Left ventricle myocardium inferior (tissue), 1 donor: Measurements from ENCODE around the gene PRIM2. TPM values are rescaled to one million over a fixed set of nuclear protein-coding genes. Genes with fewer than 3 reads are reported as not detected.

Experiments
- DNase-seq: peaks from one replicate; pipeline ENCODE4 v3.0.0-alpha.2; 2020
- H3K27ac ChIP-seq: fragments of 200-600 bp; replicated peaks from 2 replicates; pipeline ENCODE4 v1.8.0; 2021
- H3K27me3 ChIP-seq: fragments of 200-600 bp; 2 replicates; pipeline ENCODE4 v1.8.0; 2021; ENCODE audit warnings: low read depth
- H3K36me3 ChIP-seq: fragments of 200-600 bp; 2 replicates; pipeline ENCODE4 v1.8.0; 2021
- H3K4me1 ChIP-seq: fragments of 200-600 bp; 2 replicates; pipeline ENCODE4 v1.8.0; 2021
- H3K4me3 ChIP-seq: fragments of 200-600 bp; 2 replicates; pipeline ENCODE4 v1.8.0; 2021; ENCODE audit warnings: mild to moderate bottlenecking, moderate library complexity
- H3K9me3 ChIP-seq: fragments of 200-600 bp; replicated peaks from 2 replicates; pipeline ENCODE4 v1.8.0; 2021
- intact Hi-C: fragments of 100-400 bp; cut with micrococcal nuclease; formaldehyde crosslinking; loops from one replicate; pipeline ENCODE4 v1.11.0; 2022
- total RNA-seq: library from RNA; stranded (reverse); fragmentation: NEBNext Ultra II Directional; extraction: Animal tissue kit (Norgen Biotek cat#: 25700); gene quantifications from one replicate; pipeline ENCODE4 v1.2.1, GENCODE V29; 2021
- TF ChIP-seq, protein P1 (sequence below): fragments of 200-600 bp; IDR thresholded peaks from 2 replicates; pipeline ENCODE4 v1.8.0; 2021; ENCODE audit warnings: antibody characterized with exemption, mild to moderate bottlenecking, borderline replicate concordance
- donor health status: DM: no; HTN: yes; CAD: no; lungs with severe emphysema.

Gene PRIM2
- total RNA-seq, 1 donor from 2014 or later = 3.2 TPM

- intact Hi-C loops = no loop called here
- no peaks in the 10 kb centered on the region for H3K27me3 ChIP-seq
- no peak overlapping the region for H3K4me3 ChIP-seq
- H3K9me3 ChIP-seq = no peaks in the 10 kb centered on the region
- H3K36me3 ChIP-seq = no peaks in the 10 kb centered on the region
- DNase-seq = no peak
- TF ChIP-seq, protein P1, sequence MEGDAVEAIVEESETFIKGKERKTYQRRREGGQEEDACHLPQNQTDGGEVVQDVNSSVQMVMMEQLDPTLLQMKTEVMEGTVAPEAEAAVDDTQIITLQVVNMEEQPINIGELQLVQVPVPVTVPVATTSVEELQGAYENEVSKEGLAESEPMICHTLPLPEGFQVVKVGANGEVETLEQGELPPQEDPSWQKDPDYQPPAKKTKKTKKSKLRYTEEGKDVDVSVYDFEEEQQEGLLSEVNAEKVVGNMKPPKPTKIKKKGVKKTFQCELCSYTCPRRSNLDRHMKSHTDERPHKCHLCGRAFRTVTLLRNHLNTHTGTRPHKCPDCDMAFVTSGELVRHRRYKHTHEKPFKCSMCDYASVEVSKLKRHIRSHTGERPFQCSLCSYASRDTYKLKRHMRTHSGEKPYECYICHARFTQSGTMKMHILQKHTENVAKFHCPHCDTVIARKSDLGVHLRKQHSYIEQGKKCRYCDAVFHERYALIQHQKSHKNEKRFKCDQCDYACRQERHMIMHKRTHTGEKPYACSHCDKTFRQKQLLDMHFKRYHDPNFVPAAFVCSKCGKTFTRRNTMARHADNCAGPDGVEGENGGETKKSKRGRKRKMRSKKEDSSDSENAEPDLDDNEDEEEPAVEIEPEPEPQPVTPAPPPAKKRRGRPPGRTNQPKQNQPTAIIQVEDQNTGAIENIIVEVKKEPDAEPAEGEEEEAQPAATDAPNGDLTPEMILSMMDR = no peak
- H3K4me1 ChIP-seq = no peaks in the 10 kb centered on the region
- no peak overlapping the region for H3K27ac ChIP-seq
These were observed 18.7 kb upstream of the PRIM2 start for GRCh38 chr6:57298741-57299140.

DNA sequence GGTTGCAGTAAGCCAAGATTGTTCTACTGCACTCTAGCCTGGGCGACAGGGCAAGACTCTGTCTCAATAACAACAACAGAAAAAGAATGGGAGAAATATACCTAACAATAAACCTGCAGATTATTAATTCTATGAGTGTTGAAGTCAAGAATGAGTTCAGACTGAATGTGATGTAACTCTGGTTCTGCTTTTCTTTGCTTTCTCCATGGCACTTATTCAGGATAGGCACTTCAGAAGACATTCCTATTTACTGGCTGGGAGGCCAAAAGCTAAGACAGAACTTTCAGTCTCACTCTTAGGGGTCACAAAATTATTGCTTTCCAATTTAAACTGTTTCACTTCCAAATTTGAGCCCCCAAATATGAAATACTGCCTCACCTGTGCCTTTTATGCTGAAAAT is 15.7 kb upstream of the PRIM2 start:
- TF ChIP-seq, protein P1 = no peak
- Histone ChIP-seq H3K4me3 (no peak overlapping the region), H3K27ac (no peak overlapping the region), H3K4me1 (no peaks in the 10 kb centered on the region), H3K27me3 (peaks cover 7% of the 10 kb centered on the region), H3K9me3 (no peaks in the 10 kb centered on the region), H3K36me3 (no peaks in the 10 kb centered on the region)
- intact Hi-C loops = no loop called here
- DNase-seq = no peak

DNA sequence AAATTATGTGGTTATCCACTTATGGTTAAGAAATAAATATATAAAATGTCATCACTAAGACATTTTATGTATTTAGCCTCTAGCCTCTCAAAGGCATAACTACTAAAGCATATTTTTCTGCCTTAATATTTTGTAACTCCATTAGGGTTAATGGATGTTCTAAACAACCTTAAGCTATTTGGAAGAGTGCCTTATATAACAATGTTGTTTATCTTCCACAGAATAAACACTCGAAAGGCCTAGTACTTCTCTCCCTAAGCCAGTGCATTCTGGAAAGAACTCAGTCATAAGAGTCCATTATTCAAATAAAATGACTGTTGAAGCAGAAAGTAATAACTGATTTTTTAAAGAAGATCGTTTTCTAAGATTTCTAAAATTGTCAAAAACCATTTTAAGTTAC is 15.0 kb upstream of the PRIM2 start:
- no peaks in the 10 kb centered on the region for H3K9me3 ChIP-seq
- H3K27me3 ChIP-seq = peaks cover 13% of the 10 kb centered on the region
- DNase-seq = no peak
- H3K4me3 ChIP-seq = no peak overlapping the region
- H3K27ac ChIP-seq = no peak overlapping the region
- no peaks in the 10 kb centered on the region for H3K4me1 ChIP-seq
- no peaks in the 10 kb centered on the region for H3K36me3 ChIP-seq
- intact Hi-C loops = no loop called here
- TF ChIP-seq, protein P1 = no peak

GRCh38 chr6:57303931-57304681 is 13.3 kb upstream of the PRIM2 start:
- Histone ChIP-seq H3K27ac (peak overlapping the region; percentile 72), H3K27me3 (peaks cover 13% of the 10 kb centered on the region), H3K4me1 (no peaks in the 10 kb centered on the region), H3K9me3 (no peaks in the 10 kb centered on the region), H3K36me3 (no peaks in the 10 kb centered on the region), H3K4me3 (no peak overlapping the region)
- no peak for DNase-seq
- TF ChIP-seq, protein P1 = no peak
- intact Hi-C loops = no loop called here

DNA sequence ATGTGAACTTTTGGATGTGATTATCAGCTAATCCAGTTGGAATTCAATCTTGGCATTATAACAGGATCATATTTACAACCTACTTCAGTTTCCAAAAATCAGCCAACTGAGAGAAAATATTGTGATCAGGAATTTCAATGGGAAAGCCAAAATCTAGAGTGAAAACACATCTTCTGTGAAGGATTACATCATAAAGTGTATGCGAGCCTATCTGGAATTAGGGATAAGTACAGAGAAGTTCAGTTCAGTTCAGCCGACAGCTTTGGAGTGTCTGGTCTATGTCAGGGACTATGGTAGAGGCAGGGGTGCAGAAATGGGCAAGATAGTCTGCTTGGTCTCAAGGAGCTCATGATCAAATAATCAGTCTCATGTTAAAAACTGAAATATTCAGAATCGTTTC is 12.3 kb upstream of the PRIM2 start:
- no peak overlapping the region for H3K4me3 ChIP-seq
- no peaks in the 10 kb centered on the region for H3K9me3 ChIP-seq
- H3K27ac ChIP-seq = peak overlapping the region; percentile 72
- TF ChIP-seq, protein P1 = no peak
- H3K4me1 ChIP-seq = no peaks in the 10 kb centered on the region
- no peaks in the 10 kb centered on the region for H3K36me3 ChIP-seq
- intact Hi-C loops = no loop called here
- no peak for DNase-seq
- peaks cover 13% of the 10 kb centered on the region for H3K27me3 ChIP-seq
